SJCRH30 (cell line): Measurements from ENCODE around the gene PARN. TPM values are rescaled to one million over a fixed set of nuclear protein-coding genes. Genes with fewer than 3 reads are reported as not detected.
"Not testable (repeated sequence)": the region's sequence is repeated elsewhere in the genome, so short reads cannot be mapped to it uniquely, and the experiment has no call there.

Experiments
- DNase-seq, 2 experiments: peaks; one replicate each; pipeline ENCODE4 v3.0.0-alpha.2; 2015 to 2020
- H3K27ac ChIP-seq: fragments of 250-450 bp; sonication (Bioruptor Pico); 2 replicates; pipeline ENCODE4 v1.5.1; 2020; ENCODE audit warnings: mild to moderate bottlenecking, moderate library complexity
- H3K27me3 ChIP-seq: fragments of 250-450 bp; sonication (Bioruptor Pico); 2 replicates; pipeline ENCODE4 v1.5.1; 2020; ENCODE audit warnings: mild to moderate bottlenecking, moderate library complexity
- H3K36me3 ChIP-seq: fragments of 250-450 bp; sonication (Bioruptor Pico); 2 replicates; pipeline ENCODE4 v1.5.1; 2020; ENCODE audit warnings: mild to moderate bottlenecking, moderate library complexity
- H3K4me1 ChIP-seq: fragments of 250-450 bp; sonication (Bioruptor Pico); 2 replicates; pipeline ENCODE4 v1.5.1; 2020; ENCODE audit warnings: mild to moderate bottlenecking, moderate library complexity
- H3K4me3 ChIP-seq: fragments of 250-450 bp; sonication (Bioruptor Pico); 2 replicates; pipeline ENCODE4 v1.5.1; 2020; ENCODE audit warnings: mild to moderate bottlenecking, moderate library complexity
- H3K9me3 ChIP-seq: fragments of 250-450 bp; sonication (Bioruptor Pico); replicated peaks from 2 replicates; pipeline ENCODE4 v1.5.1; 2020; ENCODE audit warnings: mild to moderate bottlenecking, moderate library complexity
- total RNA-seq: library from RNA; depleted of rRNA; stranded (reverse); fragments of >200 nt; shearing (Covaris generic); gene quantifications from 2 replicates; pipeline ENCODE4 v1.2.3, GENCODE V29; 2014

The PARN gene
- total RNA-seq, 1 experiment from 2014 or later, result 31.0 TPM

DNA sequence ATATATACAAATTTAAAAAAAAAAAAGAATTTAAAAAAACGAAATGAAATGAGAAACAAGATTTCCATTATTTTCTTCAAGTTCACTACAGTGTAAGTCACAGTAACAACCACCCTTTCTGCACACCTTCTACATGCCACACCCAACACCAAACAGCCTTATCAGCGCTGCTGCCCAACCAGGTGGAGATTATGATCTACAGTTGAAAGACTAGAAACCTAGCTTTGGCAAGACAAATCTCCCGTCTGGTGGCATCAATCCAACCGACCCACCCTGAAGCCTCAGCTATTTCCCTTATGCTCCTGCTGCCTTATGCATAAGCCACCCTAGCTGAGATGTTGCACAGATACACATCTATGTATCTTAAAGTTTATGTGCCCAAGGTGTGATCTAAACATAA is 60.8 kb downstream of the PARN start:
- H3K36me3 ChIP-seq, result no peaks in the 10 kb centered on the region
- no peak overlapping the region for H3K27ac ChIP-seq
- H3K27me3 ChIP-seq, result no peaks in the 10 kb centered on the region
- no peaks in the 10 kb centered on the region for H3K9me3 ChIP-seq
- no peak for DNase-seq
- no peaks in the 10 kb centered on the region for H3K4me1 ChIP-seq
- no peak overlapping the region for H3K4me3 ChIP-seq

- Histone ChIP-seq H3K9me3 (no peaks in the 10 kb centered on the region), H3K27ac (no peak overlapping the region), H3K4me3 (no peak overlapping the region), H3K36me3 (no peaks in the 10 kb centered on the region), H3K27me3 (no peaks in the 10 kb centered on the region), H3K4me1 (no peaks in the 10 kb centered on the region)
- no peak for DNase-seq
These were observed 63.5 kb downstream of the PARN start for GRCh38 chr16:14566599-14566998.

GRCh38 chr16:14565688-14566025 is 64.4 kb downstream of the PARN start:
- H3K27ac ChIP-seq, result no peak overlapping the region
- no peaks in the 10 kb centered on the region for H3K4me1 ChIP-seq
- no peaks in the 10 kb centered on the region; the same call in 1 of the 2 replicates for H3K36me3 ChIP-seq
- no peak overlapping the region for H3K4me3 ChIP-seq
- no peak for DNase-seq
- H3K9me3 ChIP-seq, result no peaks in the 10 kb centered on the region
- no peaks in the 10 kb centered on the region for H3K27me3 ChIP-seq

GRCh38 chr16:14564861-14565687 is 65.0 kb downstream of the PARN start:
- Histone ChIP-seq H3K27me3 (no peaks in the 10 kb centered on the region), H3K4me1 (no peaks in the 10 kb centered on the region), H3K36me3 (no peaks in the 10 kb centered on the region; the same call in 1 of the 2 replicates), H3K27ac (no peak overlapping the region), H3K4me3 (no peak overlapping the region), H3K9me3 (no peaks in the 10 kb centered on the region)
- no peak for DNase-seq

DNA sequence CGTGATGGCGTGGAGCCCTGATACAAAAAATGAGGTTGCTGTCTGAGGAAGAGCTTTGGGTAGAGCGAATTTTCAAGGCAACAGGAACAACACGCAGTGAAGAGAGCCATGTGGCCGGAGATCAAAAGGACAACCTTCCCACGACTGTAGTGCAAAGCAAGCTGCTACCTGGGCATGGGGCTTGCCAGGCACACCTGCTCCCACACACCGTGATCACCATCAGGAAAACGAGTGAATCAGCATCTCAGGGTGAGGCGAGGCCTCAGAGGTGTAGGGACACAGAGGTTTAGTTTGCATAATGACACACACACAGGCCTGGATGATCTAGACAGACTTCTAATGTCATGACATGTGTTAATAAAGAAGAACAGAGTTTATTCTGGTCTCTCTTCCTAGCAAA is 65.7 kb downstream of the PARN start:
- no peaks in the 10 kb centered on the region; the same call in 1 of the 2 replicates for H3K36me3 ChIP-seq
- H3K4me1 ChIP-seq, result no peaks in the 10 kb centered on the region
- H3K27ac ChIP-seq, result no peak overlapping the region
- no peak for DNase-seq
- H3K27me3 ChIP-seq, result no peaks in the 10 kb centered on the region
- no peaks in the 10 kb centered on the region for H3K9me3 ChIP-seq
- H3K4me3 ChIP-seq, result no peak overlapping the region

GRCh38 chr16:14562691-14563491 is 67.2 kb downstream of the PARN start:
- no peaks in the 10 kb centered on the region for H3K9me3 ChIP-seq
- DNase-seq, result peak; percentile 3 to 4

GRCh38 chr16:14560523-14560922 is 69.5 kb downstream of the PARN start:
- no peak for DNase-seq
- no peaks in the 10 kb centered on the region for H3K9me3 ChIP-seq
- no peak overlapping the region for H3K4me3 ChIP-seq
- H3K4me1 ChIP-seq, result no peaks in the 10 kb centered on the region
- no peaks in the 10 kb centered on the region; the same call in none of the 2 replicates for H3K36me3 ChIP-seq
- H3K27ac ChIP-seq, result no peak overlapping the region
- H3K27me3 ChIP-seq, result no peaks in the 10 kb centered on the region

More at GRCh38 chr16:14562691-14563491, 67.2 kb downstream of the PARN start:
- H3K4me3 ChIP-seq, result no peak overlapping the region
- H3K36me3 ChIP-seq, result no peaks in the 10 kb centered on the region; the same call in 1 of the 2 replicates
- H3K27ac ChIP-seq, result no peak overlapping the region
- no peaks in the 10 kb centered on the region for H3K4me1 ChIP-seq
- H3K27me3 ChIP-seq, result no peaks in the 10 kb centered on the region

- H3K4me1 ChIP-seq, result no peaks in the 10 kb centered on the region
- H3K27me3 ChIP-seq, result no peaks in the 10 kb centered on the region
- H3K27ac ChIP-seq, result no peak overlapping the region
- H3K9me3 ChIP-seq, result no peaks in the 10 kb centered on the region
- H3K4me3 ChIP-seq, result no peak overlapping the region
- no peak for DNase-seq
- H3K36me3 ChIP-seq, result no peaks in the 10 kb centered on the region; the same call in none of the 2 replicates
These were observed 70.2 kb downstream of the PARN start for GRCh38 chr16:14559809-14560241.

DNA sequence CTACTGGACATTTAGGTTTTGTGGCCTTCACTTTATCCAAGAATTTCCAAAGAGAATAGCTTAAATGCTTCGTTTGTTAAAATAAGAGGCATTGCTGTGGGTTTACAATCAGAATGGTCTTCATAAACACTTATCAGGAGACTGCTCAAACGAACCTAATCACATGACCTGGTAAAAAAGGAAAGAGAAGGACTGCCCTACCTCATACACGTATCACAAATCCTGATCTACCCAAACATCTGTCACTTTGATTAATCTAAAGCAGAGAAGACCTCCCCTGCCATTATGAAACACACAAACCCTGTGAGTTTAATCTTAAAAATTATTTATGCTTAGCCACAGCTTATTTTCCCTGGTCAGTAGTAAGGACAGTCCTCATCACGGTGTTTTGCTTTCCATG is 76.6 kb downstream of the PARN start:
- Histone ChIP-seq H3K36me3 (no peaks in the 10 kb centered on the region; the same call in none of the 2 replicates), H3K9me3 (no peaks in the 10 kb centered on the region), H3K4me3 (no peak overlapping the region), H3K27me3 (no peaks in the 10 kb centered on the region), H3K27ac (no peak overlapping the region), H3K4me1 (no peaks in the 10 kb centered on the region)
- DNase-seq, result no peak

DNA sequence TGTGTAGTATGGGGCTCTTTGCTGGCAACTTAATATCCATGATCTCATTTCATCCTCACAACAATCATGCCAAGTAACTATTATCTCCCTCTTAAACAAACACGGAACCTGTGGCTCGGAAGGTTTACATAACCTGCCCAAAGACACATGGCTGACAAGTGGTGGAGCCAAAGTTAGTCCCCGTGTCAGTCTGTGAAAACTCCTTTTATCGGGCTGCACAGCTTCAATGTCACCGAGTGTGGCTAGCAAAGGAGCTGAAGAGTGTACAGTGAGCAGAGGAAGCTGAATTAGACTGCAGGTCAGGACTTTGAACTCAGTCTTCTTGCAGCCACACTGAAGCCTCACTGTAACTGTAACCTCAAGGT is 80.3 kb downstream of the PARN start:
- H3K36me3 ChIP-seq, result no peaks in the 10 kb centered on the region; the same call in 1 of the 2 replicates
- H3K4me3 ChIP-seq, result no peak overlapping the region
- DNase-seq, result no peak
- no peaks in the 10 kb centered on the region for H3K4me1 ChIP-seq
- H3K27me3 ChIP-seq, result no peaks in the 10 kb centered on the region
- H3K9me3 ChIP-seq, result no peaks in the 10 kb centered on the region
- no peak overlapping the region for H3K27ac ChIP-seq

DNA sequence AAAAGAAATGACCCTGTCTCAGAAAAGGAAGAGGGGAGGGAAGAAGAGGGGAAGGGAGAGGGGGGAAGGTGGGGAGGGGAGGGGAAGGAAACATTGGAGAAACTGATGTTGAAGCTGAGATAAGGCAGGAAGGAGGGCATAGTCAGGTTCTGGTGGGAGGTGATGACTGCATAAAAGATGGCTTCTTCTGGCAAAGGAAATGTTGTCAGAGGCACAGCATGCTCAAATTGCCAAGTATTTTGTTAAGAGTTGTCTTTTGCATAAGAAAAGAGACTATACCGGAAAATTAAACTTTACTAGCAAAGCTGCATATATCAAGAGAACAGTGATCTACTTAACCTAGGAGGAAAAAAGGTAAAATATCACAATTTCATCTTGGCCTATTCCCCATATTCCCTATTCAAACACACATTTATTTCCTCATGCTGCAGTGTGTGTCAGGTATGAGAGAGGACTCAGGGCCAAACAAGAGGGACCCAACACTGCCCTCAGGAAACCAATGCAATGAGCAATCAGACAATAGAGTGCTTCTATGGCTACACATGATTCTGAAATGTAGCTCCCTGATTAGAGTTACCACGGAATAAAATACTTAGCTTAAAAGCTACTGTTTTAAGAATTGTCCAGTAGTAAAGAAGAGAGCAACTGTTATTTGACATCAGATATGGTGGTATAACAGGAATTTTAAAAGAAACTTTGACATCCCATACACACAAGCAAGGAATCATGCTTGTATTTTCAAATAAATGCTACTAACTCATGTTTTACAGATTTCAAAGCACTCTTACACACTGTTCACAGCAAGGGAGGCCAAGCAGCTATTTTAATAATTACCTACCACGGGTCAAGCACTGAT is 80.9 kb downstream of the PARN start:
- Histone ChIP-seq H3K4me3 (no peak overlapping the region), H3K36me3 (no peaks in the 10 kb centered on the region; the same call in 1 of the 2 replicates), H3K27me3 (no peaks in the 10 kb centered on the region), H3K27ac (no peak overlapping the region), H3K4me1 (no peaks in the 10 kb centered on the region), H3K9me3 (no peaks in the 10 kb centered on the region)
- no peak for DNase-seq

DNA sequence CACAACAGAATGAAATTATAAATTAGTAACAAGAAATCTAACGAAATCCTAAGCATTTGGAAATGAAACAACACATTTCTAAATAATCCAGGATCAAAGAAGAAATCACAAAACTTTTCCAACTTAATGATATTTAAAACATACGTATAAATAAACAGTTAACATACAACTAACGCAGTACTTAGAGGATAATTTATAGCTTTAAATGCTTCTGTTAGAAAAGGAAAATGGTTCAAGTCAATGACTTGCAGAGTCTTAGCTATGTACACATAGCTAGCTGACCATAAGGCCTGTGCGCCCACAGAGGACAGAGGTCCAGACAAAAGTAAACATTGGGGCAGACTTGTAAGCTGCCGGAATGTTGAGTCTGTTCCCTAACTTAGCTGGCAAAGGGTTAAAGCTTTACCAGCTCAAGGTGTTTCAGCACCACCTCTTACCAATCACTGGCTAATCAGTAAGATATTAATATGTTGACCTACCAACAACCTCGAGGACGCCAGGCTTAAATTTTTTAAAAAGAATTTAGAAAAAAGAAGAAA is 84.6 kb downstream of the PARN start:
- no peaks in the 10 kb centered on the region for H3K4me1 ChIP-seq
- DNase-seq, result no peak
- no peaks in the 10 kb centered on the region; the same call in none of the 2 replicates for H3K9me3 ChIP-seq

DNA sequence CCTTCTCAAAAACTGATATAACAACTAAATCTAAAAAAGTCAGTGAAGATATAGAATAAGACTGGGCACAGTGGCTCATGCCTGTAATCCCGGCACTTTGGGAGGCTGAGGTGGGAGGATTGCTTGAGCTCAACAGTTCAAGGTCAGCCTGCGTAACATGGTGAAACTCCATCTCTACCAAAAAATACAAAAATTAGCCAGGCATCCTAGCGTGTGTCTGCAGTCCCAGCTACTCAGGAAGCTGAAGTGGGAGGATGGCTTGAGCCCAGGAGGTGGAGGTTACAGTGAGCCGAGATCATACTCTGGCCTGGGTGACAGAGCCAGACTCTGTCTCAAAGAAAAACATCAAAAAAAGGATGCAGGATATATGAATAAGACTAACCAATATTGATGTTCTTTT is 85.2 kb downstream of the PARN start:
- H3K27ac ChIP-seq, H3K9me3 ChIP-seq, DNase-seq, H3K4me3 ChIP-seq, H3K4me1 ChIP-seq, H3K27me3 ChIP-seq: not testable (repeated sequence)
- peaks cover 19% of the 10 kb centered on the region for H3K36me3 ChIP-seq

More for the DNA sequence above, 84.6 kb downstream of the PARN start:
- H3K36me3 ChIP-seq, result peaks cover 19% of the 10 kb centered on the region
- H3K27ac ChIP-seq, result no peak overlapping the region
- H3K4me3 ChIP-seq, result no peak overlapping the region
- no peaks in the 10 kb centered on the region for H3K27me3 ChIP-seq

- no peaks in the 10 kb centered on the region for H3K27me3 ChIP-seq
- no peaks in the 10 kb centered on the region; the same call in none of the 2 replicates for H3K9me3 ChIP-seq
- H3K27ac ChIP-seq, result no peak overlapping the region
- DNase-seq, result no peak
- H3K4me3 ChIP-seq, result no peak overlapping the region
- H3K4me1 ChIP-seq, result no peaks in the 10 kb centered on the region
- peaks cover 22% of the 10 kb centered on the region for H3K36me3 ChIP-seq
These were observed 90.4 kb downstream of the PARN start for GRCh38 chr16:14539631-14540030.
